GM18502 (cell line): ENCODE measurements around the gene RAB11FIP5.
"Not testable (repeated sequence)": the region's sequence is repeated elsewhere in the genome, so short reads cannot be mapped to it uniquely, and the experiment has no call there.

Experiments used
- ATAC-seq: cut with Tn5 transposase; IDR thresholded peaks from one replicate; pipeline ENCODE4 v1.9.1; 2021; ENCODE audit warnings: mild to moderate bottlenecking; ENCODE audit not compliant: unreplicated experiment, poor library complexity

Gene RAB11FIP5

GRCh38 chr2:73070643-73071359 lies 41.9 kb downstream of the RAB11FIP5 start:
- ATAC-seq = peak; percentile 22

GRCh38 chr2:73069855-73070642 lies 42.7 kb downstream of the RAB11FIP5 start:
- no peak for ATAC-seq

GRCh38 chr2:73069041-73069854 lies 43.5 kb downstream of the RAB11FIP5 start:
- no peak for ATAC-seq

GRCh38 chr2:73068147-73068546 lies 44.6 kb downstream of the RAB11FIP5 start:
- no peak for ATAC-seq

- no peak for ATAC-seq
These were observed 45.7 kb downstream of the RAB11FIP5 start for GRCh38 chr2:73067043-73067442.

- ATAC-seq = not testable (repeated sequence)
These were observed 47.7 kb downstream of the RAB11FIP5 start for GRCh38 chr2:73065070-73065469.

- ATAC-seq = no peak
These were observed 48.6 kb downstream of the RAB11FIP5 start for GRCh38 chr2:73063909-73064875.

GRCh38 chr2:73063472-73063871 lies 49.3 kb downstream of the RAB11FIP5 start:
- no peak for ATAC-seq

- no peak for ATAC-seq
These were observed 53.6 kb downstream of the RAB11FIP5 start for GRCh38 chr2:73059106-73059505.

GRCh38 chr2:73054980-73055379 lies 57.8 kb downstream of the RAB11FIP5 start:
- no peak for ATAC-seq

GRCh38 chr2:73053316-73054114 lies 59.2 kb downstream of the RAB11FIP5 start:
- no peak for ATAC-seq

- ATAC-seq = no peak
These were observed 62.6 kb downstream of the RAB11FIP5 start for GRCh38 chr2:73050121-73050545.

GRCh38 chr2:73043929-73044832 lies 68.6 kb downstream of the RAB11FIP5 start:
- ATAC-seq = no peak

GRCh38 chr2:73043276-73043675 lies 69.5 kb downstream of the RAB11FIP5 start:
- ATAC-seq = no peak

GRCh38 chr2:73037947-73038585 lies 74.7 kb downstream of the RAB11FIP5 start:
- ATAC-seq = no peak

- no peak for ATAC-seq
These were observed 76.0 kb downstream of the RAB11FIP5 start for GRCh38 chr2:73036766-73037165.

GRCh38 chr2:73035899-73036711 lies 76.6 kb downstream of the RAB11FIP5 start:
- no peak for ATAC-seq
